ENCODE measurements around the gene KLHL8. TPM values are rescaled to one million over a fixed set of nuclear protein-coding genes. Genes with fewer than 3 reads are reported as not detected.

Gene KLHL8
- total RNA-seq, 5 donors from 2014 or later (not counting 1 experiment from before 2014, with no cell fraction given), result 8.5 to 11.8 (median 9.8) TPM

GRCh38 chr4:87196146-87196545 is 24.3 kb downstream of the KLHL8 start:
- H3K4me1 Mint-ChIP-seq, result peaks cover 20 to 30% (median 27%) of the 10 kb centered on the region in 3 donors
- no peak overlapping the region for H3K27ac ChIP-seq (ENCODE audit: low read length)
- H3K9me3 ChIP-seq, result no peaks in the 10 kb centered on the region
- ChIA-PET POLR2A (no interaction called here), CTCF (no interaction called here)
- no peaks in the 10 kb centered on the region for H3K9me3 Mint-ChIP-seq
- H3K27ac Mint-ChIP-seq, result no peak overlapping the region
- DNase-seq (no peak), ATAC-seq (replicated peaks in 1 of 4) (no peak)
- peaks cover 22% of the 10 kb centered on the region for H3K36me3 Mint-ChIP-seq
- WGBS (ENCODE audit: insufficient coverage), result no CpG with 5 or more reads among the region's 2 CpGs
- H3K36me3 ChIP-seq (ENCODE audit: control insufficient read depth in 2 of 2, extremely low read depth in 1 of 2, insufficient read depth in 1 of 2, low read length in 1 of 2), result no peaks in the 10 kb centered on the region
- no peaks in the 10 kb centered on the region for H3K4me1 ChIP-seq (ENCODE audit: control insufficient read depth in 1 of 2, extremely low read depth in 1 of 2, insufficient read depth in 2 of 2, low read length in 2 of 2)
- H3K27me3 Mint-ChIP-seq, result no peaks in the 10 kb centered on the region
- H3K4me3 Mint-ChIP-seq, result no peak overlapping the region
- H3K4me3 ChIP-seq (ENCODE audit: control insufficient read depth in 1 of 2, extremely low read depth in 1 of 2, low read length in 1 of 2), result no peak overlapping the region
- H3K27me3 ChIP-seq (replicated peaks in 1 of 2; ENCODE audit: control insufficient read depth in 2 of 2, extremely low read depth in 1 of 2, insufficient read depth in 2 of 2, low read length in 1 of 2), result no peaks in the 10 kb centered on the region

GRCh38 chr4:87193958-87194675 is 26.3 kb downstream of the KLHL8 start:
- DNase-seq, result no peak
- Histone ChIP-seq H3K9me3 (no peaks in the 10 kb centered on the region), H3K27me3 (replicated peaks in 1 of 2; ENCODE audit: control insufficient read depth in 2 of 2, extremely low read depth in 1 of 2, insufficient read depth in 2 of 2, low read length in 1 of 2) (no peaks in the 10 kb centered on the region), H3K36me3 (ENCODE audit: control insufficient read depth in 2 of 2, extremely low read depth in 1 of 2, insufficient read depth in 1 of 2, low read length in 1 of 2) (no peaks in the 10 kb centered on the region), H3K4me1 (ENCODE audit: control insufficient read depth in 1 of 2, extremely low read depth in 1 of 2, insufficient read depth in 2 of 2, low read length in 2 of 2) (no peaks in the 10 kb centered on the region), H3K27ac (ENCODE audit: low read length) (no peak overlapping the region), H3K4me3 (ENCODE audit: control insufficient read depth in 1 of 2, extremely low read depth in 1 of 2, low read length in 1 of 2) (no peak overlapping the region)
- no peak for ATAC-seq (replicated peaks in 1 of 4)
- no peaks in the 10 kb centered on the region for H3K27me3 Mint-ChIP-seq
- CTCF ChIA-PET, result no interaction called here
- peaks cover 15 to 21% (median 18%) of the 10 kb centered on the region in 3 donors for H3K4me1 Mint-ChIP-seq
- POLR2A ChIA-PET, result no interaction called here
- WGBS (ENCODE audit: insufficient coverage), result no CpG with 5 or more reads among the region's 4 CpGs
- no peak overlapping the region for H3K27ac Mint-ChIP-seq
- no peaks in the 10 kb centered on the region for H3K9me3 Mint-ChIP-seq
- no peak overlapping the region for H3K4me3 Mint-ChIP-seq
- peaks cover 22% of the 10 kb centered on the region for H3K36me3 Mint-ChIP-seq

- no CpG with 5 or more reads among the region's 3 CpGs for WGBS (ENCODE audit: insufficient coverage)
- DNase-seq, result no peak
- H3K36me3 ChIP-seq (ENCODE audit: control insufficient read depth in 2 of 2, extremely low read depth in 1 of 2, insufficient read depth in 1 of 2, low read length in 1 of 2), result no peaks in the 10 kb centered on the region
- H3K27ac Mint-ChIP-seq, result no peak overlapping the region
- POLR2A ChIA-PET, result no interaction called here
- H3K27me3 ChIP-seq (replicated peaks in 1 of 2; ENCODE audit: control insufficient read depth in 2 of 2, extremely low read depth in 1 of 2, insufficient read depth in 2 of 2, low read length in 1 of 2), result no peaks in the 10 kb centered on the region
- no peak overlapping the region for H3K27ac ChIP-seq (ENCODE audit: low read length)
- CTCF ChIA-PET, result interaction anchor here in 1 of 2 donors (1.0 to 1.1 kb wide), 2 partner anchors 28 to 46 kb away, joined by 3 read pairs; no protein-coding TSS in a partner anchor
- no peaks in the 10 kb centered on the region for H3K9me3 ChIP-seq
- H3K4me1 Mint-ChIP-seq, result peaks cover under 1 to 12% (median 10%) of the 10 kb centered on the region in 3 donors
- no peaks in the 10 kb centered on the region for H3K9me3 Mint-ChIP-seq
- no peaks in the 10 kb centered on the region for H3K4me1 ChIP-seq (ENCODE audit: control insufficient read depth in 1 of 2, extremely low read depth in 1 of 2, insufficient read depth in 2 of 2, low read length in 2 of 2)
- no peak overlapping the region for H3K4me3 Mint-ChIP-seq
- ATAC-seq (replicated peaks in 1 of 4), result no peak
- H3K36me3 Mint-ChIP-seq, result peaks cover 24% of the 10 kb centered on the region
- no peak overlapping the region for H3K4me3 ChIP-seq (ENCODE audit: control insufficient read depth in 1 of 2, extremely low read depth in 1 of 2, low read length in 1 of 2)
- H3K27me3 Mint-ChIP-seq, result no peaks in the 10 kb centered on the region
Observed at GRCh38 chr4:87192145-87192919, 28.1 kb downstream of the KLHL8 start.

GRCh38 chr4:87188932-87189331 is 31.5 kb downstream of the KLHL8 start:
- no peaks in the 10 kb centered on the region for H3K4me1 Mint-ChIP-seq
- DNase-seq (no peak), ATAC-seq (replicated peaks in 1 of 4) (no peak)
- Histone ChIP-seq H3K27me3 (replicated peaks in 1 of 2; ENCODE audit: control insufficient read depth in 2 of 2, extremely low read depth in 1 of 2, insufficient read depth in 2 of 2, low read length in 1 of 2) (no peaks in the 10 kb centered on the region), H3K4me1 (ENCODE audit: control insufficient read depth in 1 of 2, extremely low read depth in 1 of 2, insufficient read depth in 2 of 2, low read length in 2 of 2) (no peaks in the 10 kb centered on the region), H3K36me3 (ENCODE audit: control insufficient read depth in 2 of 2, extremely low read depth in 1 of 2, insufficient read depth in 1 of 2, low read length in 1 of 2) (no peaks in the 10 kb centered on the region), H3K27ac (ENCODE audit: low read length) (no peak overlapping the region), H3K4me3 (ENCODE audit: control insufficient read depth in 1 of 2, extremely low read depth in 1 of 2, low read length in 1 of 2) (no peak overlapping the region), H3K9me3 (no peaks in the 10 kb centered on the region)
- POLR2A ChIA-PET, result no interaction called here
- no peaks in the 10 kb centered on the region for H3K9me3 Mint-ChIP-seq
- 93% methylated on average over 6 of the region's 7 CpGs for WGBS (ENCODE audit: insufficient coverage)
- no peaks in the 10 kb centered on the region for H3K27me3 Mint-ChIP-seq
- peaks cover 19% of the 10 kb centered on the region for H3K36me3 Mint-ChIP-seq
- CTCF ChIA-PET, result no interaction called here
- H3K4me3 Mint-ChIP-seq, result no peak overlapping the region
- H3K27ac Mint-ChIP-seq, result no peak overlapping the region

- Histone ChIP-seq H3K9me3 (no peaks in the 10 kb centered on the region), H3K36me3 (ENCODE audit: control insufficient read depth in 2 of 2, extremely low read depth in 1 of 2, insufficient read depth in 1 of 2, low read length in 1 of 2) (no peaks in the 10 kb centered on the region), H3K27me3 (replicated peaks in 1 of 2; ENCODE audit: control insufficient read depth in 2 of 2, extremely low read depth in 1 of 2, insufficient read depth in 2 of 2, low read length in 1 of 2) (no peaks in the 10 kb centered on the region), H3K27ac (ENCODE audit: low read length) (no peak overlapping the region), H3K4me1 (ENCODE audit: control insufficient read depth in 1 of 2, extremely low read depth in 1 of 2, insufficient read depth in 2 of 2, low read length in 2 of 2) (no peaks in the 10 kb centered on the region), H3K4me3 (ENCODE audit: control insufficient read depth in 1 of 2, extremely low read depth in 1 of 2, low read length in 1 of 2) (no peak overlapping the region)
- CTCF ChIA-PET, result no interaction called here
- no CpG with 5 or more reads among the region's 2 CpGs for WGBS (ENCODE audit: insufficient coverage)
- no peak for DNase-seq
- no peak overlapping the region for H3K4me3 Mint-ChIP-seq
- POLR2A ChIA-PET, result no interaction called here
- no peaks in the 10 kb centered on the region for H3K9me3 Mint-ChIP-seq
- ATAC-seq (replicated peaks in 1 of 4), result no peak
- H3K36me3 Mint-ChIP-seq, result peaks cover 18% of the 10 kb centered on the region
- H3K27ac Mint-ChIP-seq, result no peak overlapping the region
- H3K27me3 Mint-ChIP-seq, result no peaks in the 10 kb centered on the region
- H3K4me1 Mint-ChIP-seq, result no peaks in the 10 kb centered on the region
Observed at GRCh38 chr4:87188048-87188447, 32.4 kb downstream of the KLHL8 start.

- WGBS (ENCODE audit: insufficient coverage), result 100% methylated on average over 1 of the region's 5 CpGs
- Mint-ChIP-seq H3K27me3 (no peaks in the 10 kb centered on the region), H3K27ac (no peak overlapping the region), H3K4me3 (no peak overlapping the region), H3K4me1 (no peaks in the 10 kb centered on the region), H3K9me3 (no peaks in the 10 kb centered on the region), H3K36me3 (peaks cover 15% of the 10 kb centered on the region)
- DNase-seq (no peak), ATAC-seq (replicated peaks in 1 of 4) (no peak)
- Histone ChIP-seq H3K4me3 (ENCODE audit: control insufficient read depth in 1 of 2, extremely low read depth in 1 of 2, low read length in 1 of 2) (no peak overlapping the region), H3K9me3 (no peaks in the 10 kb centered on the region), H3K27ac (ENCODE audit: low read length) (no peak overlapping the region), H3K27me3 (replicated peaks in 1 of 2; ENCODE audit: control insufficient read depth in 2 of 2, extremely low read depth in 1 of 2, insufficient read depth in 2 of 2, low read length in 1 of 2) (no peaks in the 10 kb centered on the region), H3K4me1 (ENCODE audit: control insufficient read depth in 1 of 2, extremely low read depth in 1 of 2, insufficient read depth in 2 of 2, low read length in 2 of 2) (no peaks in the 10 kb centered on the region), H3K36me3 (ENCODE audit: control insufficient read depth in 2 of 2, extremely low read depth in 1 of 2, insufficient read depth in 1 of 2, low read length in 1 of 2) (no peaks in the 10 kb centered on the region)
- ChIA-PET CTCF (no interaction called here), POLR2A (no interaction called here)
Observed at GRCh38 chr4:87185146-87185870, 35.1 kb downstream of the KLHL8 start.
